Kidney capillary endothelial cell (primary cell): ENCODE results near the gene PIM2.
"Not testable (repeated sequence)": the region's sequence is repeated elsewhere in the genome, so short reads cannot be mapped to it uniquely, and the experiment has no call there.

ENCODE experiments used
- DNase-seq: peaks from one replicate; pipeline ENCODE4 v3.0.0-alpha.2; 2018; ENCODE audit warnings: low spot score

Gene PIM2

GRCh38 chrX:48905090-48905790 lies 13.6 kb downstream of the PIM2 start:
- DNase-seq: no peak

- no peak for DNase-seq
Observed at GRCh38 chrX:48904626-48905025, 14.2 kb downstream of the PIM2 start.

DNA sequence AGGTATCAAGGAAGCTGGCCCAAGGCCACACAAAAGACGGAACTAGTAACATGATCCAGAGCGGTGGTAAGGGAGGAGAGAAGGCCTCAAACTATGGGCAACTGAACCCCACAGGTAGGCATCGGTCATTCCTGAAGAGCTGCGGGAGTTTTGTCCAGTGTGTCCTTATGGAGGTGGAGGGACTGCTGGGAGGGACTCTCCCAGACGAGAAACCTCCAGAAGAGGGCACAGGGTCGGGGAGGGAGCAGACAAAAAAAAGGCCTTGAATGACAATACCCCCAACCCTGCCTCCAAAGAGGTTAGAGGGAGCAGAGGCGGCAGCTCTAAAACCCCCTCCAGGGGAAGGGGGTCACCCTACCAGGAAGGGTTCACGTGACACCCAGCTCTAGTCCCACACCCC lies 14.6 kb downstream of the PIM2 start:
- no peak for DNase-seq

GRCh38 chrX:48903290-48903689 lies 15.5 kb downstream of the PIM2 start:
- DNase-seq: no peak

DNA sequence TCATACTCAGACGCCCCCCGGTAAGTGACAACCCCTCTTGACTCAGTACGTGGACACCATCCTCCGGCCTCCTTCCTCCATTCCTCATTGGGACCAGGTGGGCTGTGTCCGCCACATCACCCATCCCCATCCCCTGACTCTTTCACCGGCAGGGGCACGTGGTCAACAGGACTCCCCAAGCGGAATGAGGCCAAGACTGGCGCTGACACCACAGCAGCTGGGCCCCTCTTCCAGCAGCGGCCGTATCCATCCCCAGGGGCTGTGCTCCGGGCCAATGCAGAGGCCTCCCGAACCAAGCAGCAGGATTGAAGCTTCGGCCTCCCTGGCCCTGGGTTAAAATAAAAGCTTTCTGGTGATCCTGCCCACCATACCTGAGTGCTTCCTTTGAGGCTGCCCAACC lies 16.0 kb downstream of the PIM2 start:
- DNase-seq: no peak

DNA sequence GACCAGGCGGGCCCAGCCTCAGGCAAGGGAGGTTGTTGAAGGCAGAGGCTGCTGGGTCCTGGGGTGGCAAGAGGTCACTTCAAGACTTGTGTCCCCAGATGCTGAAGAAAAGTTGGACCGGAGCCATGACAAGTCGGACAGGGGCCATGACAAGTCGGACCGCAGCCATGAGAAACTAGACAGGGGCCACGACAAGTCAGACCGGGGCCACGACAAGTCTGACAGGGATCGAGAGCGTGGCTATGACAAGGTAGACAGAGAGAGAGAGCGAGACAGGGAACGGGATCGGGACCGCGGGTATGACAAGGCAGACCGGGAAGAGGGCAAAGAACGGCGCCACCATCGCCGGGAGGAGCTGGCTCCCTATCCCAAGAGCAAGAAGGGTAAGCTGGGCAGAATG lies 16.7 kb downstream of the PIM2 start:
- DNase-seq: no peak

DNA sequence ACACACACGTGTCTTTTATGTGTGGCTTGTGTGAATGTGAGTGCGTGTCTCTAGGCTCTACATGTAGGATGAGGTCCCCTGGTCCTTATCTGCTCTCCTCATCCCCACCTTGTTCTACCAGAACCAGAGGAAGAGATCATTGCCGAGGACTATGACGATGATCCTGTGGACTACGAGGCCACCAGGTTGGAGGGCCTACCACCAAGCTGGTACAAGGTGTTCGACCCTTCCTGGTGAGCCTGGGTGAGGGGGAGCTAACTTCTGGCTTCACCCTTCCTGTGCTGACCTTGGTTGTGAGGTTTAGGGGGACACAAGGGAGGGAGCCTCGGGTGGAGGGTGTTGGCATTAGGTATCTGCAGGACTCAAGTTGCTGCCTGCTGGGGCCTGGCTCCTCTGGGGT lies 17.8 kb downstream of the PIM2 start:
- no peak for DNase-seq

DNA sequence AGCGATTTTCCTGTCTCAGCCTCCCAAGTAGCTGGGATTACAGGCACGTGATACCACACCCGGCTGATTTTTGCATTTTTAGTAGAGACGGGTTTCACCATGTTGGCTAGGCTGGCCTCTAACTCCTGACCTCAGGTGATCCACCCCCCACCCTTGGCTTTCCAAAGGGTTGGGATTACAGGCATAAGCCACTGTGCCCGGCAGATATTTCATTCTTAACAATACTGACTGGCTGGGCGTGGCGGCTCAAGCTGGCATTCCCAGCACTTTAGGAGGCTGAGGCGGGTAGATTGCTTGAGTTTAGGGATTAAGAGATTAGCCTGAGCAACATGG lies 19.8 kb downstream of the PIM2 start:
- no peak for DNase-seq

GRCh38 chrX:48897625-48898306 lies 21.1 kb downstream of the PIM2 start, which contains the start of the genes PQBP1 and TIMM17B:
Gene PQBP1, plus strand, starts transcription at chrX:48897930. Its CDS starts 580 bp downstream, at chrX:48898510.
Gene TIMM17B, minus strand, starts transcription at chrX:48897768. Its CDS starts 19 bp downstream, at chrX:48897749.
- DNase-seq: peak; percentile 72

DNA sequence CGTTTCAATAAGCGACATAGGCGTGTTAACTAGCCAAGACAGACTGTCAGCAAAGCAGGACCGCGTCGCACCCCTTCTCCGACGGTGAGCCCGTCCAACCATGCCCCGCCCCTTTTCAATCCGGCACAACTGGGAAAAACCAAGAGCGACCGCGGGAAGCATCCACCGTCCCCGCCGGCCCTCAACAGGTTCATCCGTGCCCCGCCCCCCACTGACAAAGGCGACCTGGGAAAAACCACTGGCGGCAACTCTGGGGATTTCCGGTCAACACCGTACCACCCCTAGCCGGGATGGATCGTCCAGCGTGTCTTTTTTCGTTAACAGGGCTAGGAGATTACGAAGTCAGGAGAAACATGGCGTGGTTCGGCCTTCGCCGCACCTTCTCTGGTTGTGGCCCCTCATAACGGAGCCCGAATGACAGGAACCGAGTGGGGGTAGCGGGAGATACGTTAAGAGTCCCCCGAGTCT lies 21.6 kb downstream of the PIM2 start:
- peak; percentile 49 for DNase-seq

DNA sequence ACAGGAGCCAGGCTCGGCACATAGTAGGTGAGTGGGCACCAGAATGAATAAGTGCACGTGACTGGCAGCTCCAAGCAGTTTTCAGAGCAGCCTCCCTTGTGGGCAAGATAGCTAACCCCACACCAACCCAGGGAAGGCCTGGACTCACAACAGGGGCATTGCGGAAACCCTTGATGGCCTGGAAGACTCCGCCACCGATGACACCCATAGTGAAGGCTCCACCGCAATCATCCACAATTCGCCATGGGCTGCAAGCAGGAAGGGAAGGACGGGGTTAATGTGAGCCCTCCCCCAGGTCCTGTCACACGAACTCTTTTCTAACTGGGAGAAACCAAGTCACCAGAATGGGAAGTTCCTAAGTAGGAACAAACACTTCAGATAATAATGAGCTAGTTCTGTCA lies 22.2 kb downstream of the PIM2 start:
- DNase-seq: no peak

GRCh38 chrX:48894891-48895290 lies 23.9 kb downstream of the PIM2 start:
- no peak for DNase-seq

- DNase-seq: no peak
Observed at GRCh38 chrX:48893556-48894348, 25.1 kb downstream of the PIM2 start.

- DNase-seq: no peak
Observed at GRCh38 chrX:48892896-48893295, 25.9 kb downstream of the PIM2 start.

- peak; percentile 33 for DNase-seq
Observed at GRCh38 chrX:48891402-48892288, 27.2 kb downstream of the PIM2 start.

DNA sequence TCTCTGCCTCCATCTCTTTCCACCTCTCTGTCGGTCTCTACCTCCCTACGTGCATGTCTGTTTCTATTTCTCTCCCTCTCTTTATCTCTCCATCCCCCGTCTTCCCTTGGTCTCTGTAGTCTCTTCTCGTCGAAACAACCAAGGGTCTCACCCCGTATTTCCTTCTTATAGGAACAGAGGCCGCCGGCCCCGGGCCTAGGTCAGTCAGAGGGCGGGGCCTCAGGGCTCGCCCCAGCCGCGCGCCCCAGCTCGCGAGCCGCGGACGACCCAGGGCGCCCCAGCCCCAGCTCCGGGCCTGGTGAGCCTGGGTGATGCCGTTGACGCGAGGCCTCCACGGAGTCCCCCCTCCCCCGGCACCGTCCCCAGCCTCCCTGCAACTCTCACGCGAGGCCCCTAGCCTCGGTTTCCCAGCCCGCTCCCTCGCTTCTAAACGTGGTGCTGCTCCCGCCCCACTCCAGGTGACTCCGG lies 27.9 kb downstream of the PIM2 start:
- no peak for DNase-seq

DNA sequence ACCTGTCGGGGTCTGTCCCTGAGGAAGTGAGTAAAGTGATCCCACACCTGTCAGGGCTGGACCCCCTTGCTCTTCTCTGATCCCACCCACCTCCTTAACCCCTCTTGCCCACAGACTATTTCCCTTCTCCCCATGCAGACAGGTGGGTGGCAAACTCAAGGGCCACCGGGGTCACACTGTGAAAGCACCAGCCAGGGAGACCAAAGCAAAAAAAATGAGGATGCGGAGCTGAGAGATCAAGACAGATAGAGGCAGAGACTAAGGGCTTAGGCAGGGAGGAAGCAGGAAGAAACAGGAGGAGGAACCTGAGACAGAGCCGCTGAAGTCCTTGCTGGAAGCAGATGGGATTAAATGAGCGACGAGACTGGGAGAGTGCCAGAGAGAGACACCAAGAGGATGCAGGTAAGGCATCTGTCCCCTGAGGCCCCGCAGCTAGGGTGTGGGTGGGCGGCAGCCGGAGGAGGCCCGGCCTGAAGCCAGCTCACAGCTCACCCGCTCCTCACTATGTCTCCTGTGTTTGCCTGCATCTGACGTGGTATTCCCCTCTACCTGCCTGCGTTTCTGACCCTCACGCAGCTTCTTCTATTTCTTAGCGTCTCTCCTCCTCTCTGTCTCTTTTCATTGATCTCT lies 28.4 kb downstream of the PIM2 start:
- no peak for DNase-seq

- not testable (repeated sequence) for DNase-seq
Observed at GRCh38 chrX:48886586-48886985, 32.2 kb downstream of the PIM2 start.

- no peak for DNase-seq
Observed at GRCh38 chrX:48883729-48884128, 35.1 kb downstream of the PIM2 start.

- not testable (repeated sequence) for DNase-seq
Observed at GRCh38 chrX:48876944-48877343, 41.9 kb downstream of the PIM2 start.

DNA sequence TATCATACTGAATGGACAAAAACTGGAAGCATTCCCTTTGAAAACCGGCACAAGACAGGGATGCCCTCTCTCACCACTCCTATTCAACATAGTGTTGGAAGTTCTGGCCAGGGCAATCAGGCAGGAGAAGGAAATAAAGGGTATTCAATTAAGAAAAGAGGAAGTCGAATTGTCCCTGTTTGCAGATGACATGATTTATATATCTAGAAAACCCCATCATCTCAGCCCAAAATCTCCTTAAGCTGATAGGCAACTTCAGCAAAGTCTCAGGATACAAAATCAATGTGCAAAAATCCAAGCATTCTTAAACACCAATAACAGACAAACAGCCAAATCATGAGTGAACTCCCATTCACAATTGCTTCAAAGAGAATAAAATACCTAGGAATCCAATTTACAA lies 46.8 kb downstream of the PIM2 start:
- DNase-seq: not testable (repeated sequence)
